Lower leg skin (tissue), 3 donors: ENCODE data around the gene UQCRQ.

Source experiments
- CTCF ChIP-seq, 3 donors: fragments of 450-650 bp; IDR thresholded peaks; one replicate each; pipeline ENCODE4 v1.5.1; 2016; ENCODE audit warnings: antibody characterized with exemption in 3 of 3, mild to moderate bottlenecking in 3 of 3, moderate library complexity in 2 of 3
- POLR2A ChIP-seq, 2 donors: fragments of 450-650 bp; IDR thresholded peaks; one replicate each; pipeline ENCODE4 v1.6.1; 2016 to 2017; ENCODE audit warnings: antibody characterized with exemption in 2 of 2, mild to moderate bottlenecking in 1 of 2, moderate library complexity in 1 of 2

DNA sequence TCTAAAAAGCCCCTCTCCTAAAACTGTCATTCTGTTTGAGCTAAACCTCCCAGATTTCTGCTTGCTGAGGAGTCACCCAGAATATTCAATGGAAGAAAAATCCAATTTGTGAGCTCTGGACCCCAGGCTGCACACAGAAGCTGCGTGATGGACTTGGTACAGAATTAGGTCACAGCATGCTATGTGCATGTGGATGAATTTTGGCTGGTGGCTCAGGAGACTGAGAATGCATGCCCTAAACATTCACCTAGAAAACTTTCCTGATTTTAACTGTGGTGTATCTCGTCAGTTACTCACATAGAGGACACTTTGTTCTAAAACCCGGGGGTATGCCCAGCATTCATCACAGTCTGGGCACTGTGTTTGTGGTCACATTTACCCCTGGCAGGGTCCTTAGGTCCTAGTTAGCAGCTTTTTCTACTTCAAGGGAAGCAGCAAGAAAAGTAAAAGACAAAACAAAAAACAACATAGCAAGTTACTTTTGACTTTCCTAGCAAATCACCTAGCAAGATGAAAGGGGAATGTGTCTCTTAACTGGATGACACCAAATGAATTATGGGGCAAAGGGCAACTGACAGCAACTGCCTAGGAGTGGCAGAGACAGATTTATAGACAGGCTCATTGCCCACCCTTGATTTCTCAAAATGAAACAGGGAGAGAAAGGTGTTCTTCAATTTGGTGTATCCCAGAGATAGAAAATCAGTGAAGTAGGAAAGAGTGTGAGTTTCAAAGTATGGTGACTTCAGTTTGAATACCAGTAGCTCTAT is 27.7 kb upstream of the UQCRQ start:
- TF ChIP-seq CTCF (IDR thresholded peaks at IDR 0.05), result no peak
- TF ChIP-seq POLR2A (IDR thresholded peaks at IDR 0.05), result no peak
